Endothelial cell of umbilical vein (primary cell): ENCODE measurements around the gene SIRPA.

Source experiments
- MYC ChIP-seq: IDR thresholded peaks from one replicate; pipeline ENCODE4 v1.6.1; 2011; ENCODE audit warnings: mild to moderate bottlenecking, low read depth, low read length
- POLR2A ChIP-seq: IDR thresholded peaks from 2 replicates; pipeline ENCODE4 v1.6.1; 2012; ENCODE audit warnings: low read depth, mild to moderate bottlenecking, control low read depth, low read length
- POLR2AphosphoS5 ChIP-seq: IDR thresholded peaks from 2 replicates; pipeline ENCODE4 v1.6.1; 2012; ENCODE audit warnings: low read depth, mild to moderate bottlenecking, control low read depth, low read length, moderate library complexity; ENCODE audit not compliant: insufficient read depth
- TF ChIP-seq, protein P1 (sequence below), 2 donors: IDR thresholded peaks; 1 replicate in 1 of 2; 2 replicates in 1 of 2; pipeline ENCODE4 v1.5.1; 2011; ENCODE audit warnings: low read length in 2 of 2, mild to moderate bottlenecking in 2 of 2, moderate library complexity in 2 of 2, control low read depth in 1 of 2, inconsistent platforms in 1 of 2, low read depth in 1 of 2; ENCODE audit not compliant: insufficient read depth in 1 of 2; ENCODE audit errors: extremely low read depth in 1 of 2

DNA sequence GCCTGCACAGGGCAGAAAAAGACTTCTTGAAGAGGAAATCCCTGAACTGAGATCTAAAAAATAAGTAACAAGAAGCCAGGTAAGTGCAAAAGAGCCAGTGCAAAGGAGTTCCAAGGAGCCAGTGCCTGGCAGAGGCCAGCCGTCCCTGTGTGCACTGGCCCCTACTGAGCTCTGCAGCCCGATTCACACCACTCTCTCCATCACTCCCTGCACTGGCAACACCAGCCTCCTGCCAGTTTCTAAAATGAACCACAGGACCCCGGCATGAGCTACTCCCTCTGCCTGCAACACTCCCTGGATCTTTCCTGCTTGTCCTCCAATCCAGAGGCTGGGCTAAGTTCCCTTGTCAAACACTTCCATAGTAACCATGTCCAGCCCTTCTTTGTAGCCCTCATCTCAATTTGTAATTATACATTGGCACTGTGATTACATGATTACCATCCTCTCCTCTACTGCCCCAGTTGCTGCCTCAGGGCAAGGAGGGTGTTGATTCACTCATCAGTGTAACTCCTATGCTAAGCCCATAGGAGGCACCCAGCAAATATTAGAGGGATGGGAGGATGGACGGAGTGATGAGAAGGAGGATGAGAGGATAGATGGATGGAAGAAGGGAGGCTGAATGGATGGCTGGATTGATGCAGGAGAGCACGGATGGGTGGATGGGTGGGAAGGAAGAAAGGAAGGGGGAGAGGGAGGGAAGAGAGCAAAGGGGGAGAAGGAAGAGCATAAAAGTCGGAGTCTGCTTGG, 49.3 kb downstream of the SIRPA start:
- TF ChIP-seq POLR2A: no peak
- no peak for TF ChIP-seq MYC
- TF ChIP-seq, protein P1, sequence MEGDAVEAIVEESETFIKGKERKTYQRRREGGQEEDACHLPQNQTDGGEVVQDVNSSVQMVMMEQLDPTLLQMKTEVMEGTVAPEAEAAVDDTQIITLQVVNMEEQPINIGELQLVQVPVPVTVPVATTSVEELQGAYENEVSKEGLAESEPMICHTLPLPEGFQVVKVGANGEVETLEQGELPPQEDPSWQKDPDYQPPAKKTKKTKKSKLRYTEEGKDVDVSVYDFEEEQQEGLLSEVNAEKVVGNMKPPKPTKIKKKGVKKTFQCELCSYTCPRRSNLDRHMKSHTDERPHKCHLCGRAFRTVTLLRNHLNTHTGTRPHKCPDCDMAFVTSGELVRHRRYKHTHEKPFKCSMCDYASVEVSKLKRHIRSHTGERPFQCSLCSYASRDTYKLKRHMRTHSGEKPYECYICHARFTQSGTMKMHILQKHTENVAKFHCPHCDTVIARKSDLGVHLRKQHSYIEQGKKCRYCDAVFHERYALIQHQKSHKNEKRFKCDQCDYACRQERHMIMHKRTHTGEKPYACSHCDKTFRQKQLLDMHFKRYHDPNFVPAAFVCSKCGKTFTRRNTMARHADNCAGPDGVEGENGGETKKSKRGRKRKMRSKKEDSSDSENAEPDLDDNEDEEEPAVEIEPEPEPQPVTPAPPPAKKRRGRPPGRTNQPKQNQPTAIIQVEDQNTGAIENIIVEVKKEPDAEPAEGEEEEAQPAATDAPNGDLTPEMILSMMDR (IDR thresholded peaks at IDR 0.05; ENCODE audit: extremely low read depth in 1 of 2, insufficient read depth in 1 of 2, low read depth in 1 of 2, low read length in 2 of 2): no peak
- TF ChIP-seq POLR2AphosphoS5: no peak
